ENCODE data around the gene THSD7A. TPM values are rescaled to one million over a fixed set of nuclear protein-coding genes. Genes with fewer than 3 reads are reported as not detected.

The THSD7A gene
- total and polyA plus RNA-seq, 2 of the 8 experiments (the other 6 are each of a cell fraction or from before 2014, with no cell fraction given): 0.44 to 1.2 TPM

GRCh38 chr7:11430841-11431240 is 401.2 kb downstream of the THSD7A start:
- no peak for FAIRE-seq
- CTCF ChIA-PET (ENCODE audit: partially characterized antibody): interaction anchor here (1.0 kb wide), 1 partner anchor 136 kb away, joined by 3 read pairs; no protein-coding TSS in a partner anchor

More at GRCh38 chr7:11430841-11431240, 401.2 kb downstream of the THSD7A start:
- H4K5ac ChIP-seq (ENCODE audit: insufficient read length, low read depth, low read length): no peak overlapping the region
- no peak overlapping the region for H3K4me3 ChIP-seq (ENCODE audit: extremely low read depth in 1 of 4, insufficient read depth in 2 of 4, low read depth in 3 of 4, low read length in 4 of 4)
- H3K79me1 ChIP-seq (ENCODE audit: low read depth, low read length): no peaks in the 10 kb centered on the region
- no peak overlapping the region for H3K9ac ChIP-seq (replicated peaks in 1 of 4; ENCODE audit: extremely low read depth in 1 of 4, low read depth in 3 of 4, low read length in 3 of 4)
- H2BK120ac ChIP-seq (replicated peaks; ENCODE audit: low read depth, low read length): no peak overlapping the region
- H2AK5ac ChIP-seq (ENCODE audit: low read depth, low read length): no peak overlapping the region
- no peak overlapping the region for H3K23ac ChIP-seq (ENCODE audit: insufficient read length)
- H4K20me1 ChIP-seq (replicated peaks in 1 of 2; ENCODE audit: control insufficient read depth in 1 of 2, insufficient read depth in 2 of 2, low read length in 2 of 2): no peaks in the 10 kb centered on the region
- no peak for DNase-seq (ENCODE audit: low read depth in 1 of 2, low spot score in 2 of 2)
- H3K4me1 ChIP-seq (replicated peaks in 1 of 4; ENCODE audit: control insufficient read depth in 3 of 4, insufficient read depth in 4 of 4, low read length in 3 of 4): no peaks in the 10 kb centered on the region
- no peak overlapping the region for H4K91ac ChIP-seq (replicated peaks; ENCODE audit: insufficient read length, low read length)
- no peaks in the 10 kb centered on the region for H3K79me2 ChIP-seq (ENCODE audit: control insufficient read depth in 1 of 2, insufficient read depth in 2 of 2, low read length in 2 of 2)
- POLR2A ChIA-PET (ENCODE audit: partially characterized antibody): no interaction called here
- H3K23me2 ChIP-seq (ENCODE audit: low read depth, low read length): no peaks in the 10 kb centered on the region
- no peak overlapping the region for H3K56ac ChIP-seq (replicated peaks; ENCODE audit: insufficient read length, low read depth, low read length)
- H2BK20ac ChIP-seq (ENCODE audit: low read length): no peak overlapping the region
- no peak overlapping the region for H2BK12ac ChIP-seq (ENCODE audit: low read depth, low read length)
- no peak overlapping the region for H2BK15ac ChIP-seq (ENCODE audit: low read length)
- WGBS, 2 experiments (ENCODE audit: extremely low coverage in 1 of 2, insufficient coverage in 1 of 2, insufficient read length in 1 of 2, insufficient replicate concordance in 2 of 2, low coverage in 1 of 2, low lambda C conversion rate in 2 of 2, missing lambda C conversion rate in 1 of 2): 89% methylated on average over 1 of the region's 1 CpG; no CpG with 5 or more reads in 1 of the 2 experiments
- H3K4ac ChIP-seq (replicated peaks; ENCODE audit: insufficient read length, low read depth, low read length): no peak overlapping the region
- H4K8ac ChIP-seq (ENCODE audit: extremely low read depth, insufficient read depth, low read length): no peak overlapping the region
- peaks cover 0 to 6% of the 10 kb centered on the region in 2 experiments; a peak in 2 of 4 replicates for H3K9me3 ChIP-seq (ENCODE audit: insufficient read depth in 2 of 2, low read depth in 1 of 2, low read length in 1 of 2)
- TF ChIP-seq CTBP2 (IDR thresholded peaks at IDR 0.05; ENCODE audit: borderline replicate concordance, insufficient read depth, insufficient read length, low read length): no peak
- TF ChIP-seq EZH2 (IDR thresholded peaks at IDR 0.05; ENCODE audit: low read depth, low read length, severe bottlenecking): no peak
- no peak for TF ChIP-seq CHD2 (IDR thresholded peaks at IDR 0.05; ENCODE audit: low read length)
- TF ChIP-seq POLR2AphosphoS5 (IDR thresholded peaks at IDR 0.05; ENCODE audit: low read depth, low read length): no peak
- no peak for TF ChIP-seq BACH1 (IDR thresholded peaks at IDR 0.05; ENCODE audit: low read length)
- TF ChIP-seq RFX5 (IDR thresholded peaks at IDR 0.05; ENCODE audit: borderline replicate concordance, low read depth, low read length): no peak
- H3K14ac ChIP-seq (ENCODE audit: insufficient read length): no peak overlapping the region
- no peak overlapping the region for H3K18ac ChIP-seq (ENCODE audit: extremely low read depth, low read length)
- H3K27me3 ChIP-seq (replicated peaks in 1 of 4; ENCODE audit: control insufficient read depth in 3 of 4, extremely low read depth in 1 of 4, insufficient read depth in 3 of 4, low read length in 3 of 4): no peaks in the 10 kb centered on the region
- H2BK5ac ChIP-seq (ENCODE audit: low read depth, low read length): no peak overlapping the region
- H2AFZ ChIP-seq (ENCODE audit: low read length): no peak overlapping the region
- H3K4me2 ChIP-seq (ENCODE audit: insufficient read depth in 1 of 2, low read depth in 2 of 2, low read length in 2 of 2): no peak overlapping the region
- no peak overlapping the region for H3K27ac ChIP-seq (ENCODE audit: low read depth, low read length)
- peaks cover 0 to 4% (median 0%) of the 10 kb centered on the region in 4 experiments; a peak in 1 of 8 replicates for H3K36me3 ChIP-seq (ENCODE audit: control insufficient read depth in 2 of 4, insufficient read depth in 4 of 4, low read length in 3 of 4)

Data from H1 (cell line).